H1 (cell line): ENCODE results near the gene PRPF6.
"Not testable (repeated sequence)": the region's sequence is repeated elsewhere in the genome, so short reads cannot be mapped to it uniquely, and the experiment has no call there.

Experiments
- BRCA1 ChIP-seq: IDR thresholded peaks from 2 replicates; pipeline ENCODE4 v1.6.1; 2012; ENCODE audit warnings: low read depth, low read length, improper control_type of control experiment
- CHD2 ChIP-seq: IDR thresholded peaks from 2 replicates; pipeline ENCODE4 v1.6.1; 2012; ENCODE audit warnings: low read length, improper control_type of control experiment
- EZH2 ChIP-seq: fragments of 200-600 bp; sonication (generic); IDR thresholded peaks from 2 replicates; pipeline ENCODE4 v1.7.1; 2012; ENCODE audit warnings: low read depth, mild to moderate bottlenecking, moderate library complexity, low read length, inconsistent platforms; ENCODE audit not compliant: severe bottlenecking
- HDAC2 ChIP-seq, 2 experiments: fragments of 300-600 bp in 1 of 2; sonication (generic) in 1 of 2; IDR thresholded peaks; 2 replicates each; pipeline ENCODE4 v1.6.1; 2011 to 2012; ENCODE audit warnings: low read depth in 2 of 2, low read length in 2 of 2, mild to moderate bottlenecking in 2 of 2, moderate library complexity in 2 of 2, borderline replicate concordance in 1 of 2, inconsistent platforms in 1 of 2
- TF ChIP-seq, protein P1 (sequence below), 3 experiments: IDR thresholded peaks; 1 replicate in 2 of 3; 2 replicates in 1 of 3; pipeline versions ENCODE4 v1.5.1 to v1.6.1; 2011; ENCODE audit warnings: low read length in 3 of 3, mild to moderate bottlenecking in 3 of 3, inconsistent platforms in 2 of 3, low read depth in 1 of 3, moderate library complexity in 1 of 3; ENCODE audit not compliant: insufficient read depth in 1 of 3; ENCODE audit errors: control extremely low read depth in 1 of 3

DNA sequence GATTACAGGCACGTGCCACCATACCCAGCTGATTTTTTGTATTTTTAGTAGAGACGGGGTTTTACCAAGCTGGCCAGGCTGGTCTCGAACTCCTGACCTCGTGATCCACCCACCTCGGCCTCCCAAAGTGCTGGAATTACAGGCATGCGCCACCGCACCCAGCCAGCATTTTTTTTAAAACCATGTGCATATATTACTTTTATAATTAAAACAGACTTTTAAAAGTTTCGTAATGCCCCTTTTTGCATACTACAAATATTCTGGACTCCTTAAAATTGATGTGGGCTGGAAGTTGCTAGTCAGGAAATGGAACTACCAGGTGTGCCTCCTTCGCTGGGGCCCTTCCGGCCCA lies 9.0 kb upstream of the PRPF6 start:
- TF ChIP-seq, protein P1, sequence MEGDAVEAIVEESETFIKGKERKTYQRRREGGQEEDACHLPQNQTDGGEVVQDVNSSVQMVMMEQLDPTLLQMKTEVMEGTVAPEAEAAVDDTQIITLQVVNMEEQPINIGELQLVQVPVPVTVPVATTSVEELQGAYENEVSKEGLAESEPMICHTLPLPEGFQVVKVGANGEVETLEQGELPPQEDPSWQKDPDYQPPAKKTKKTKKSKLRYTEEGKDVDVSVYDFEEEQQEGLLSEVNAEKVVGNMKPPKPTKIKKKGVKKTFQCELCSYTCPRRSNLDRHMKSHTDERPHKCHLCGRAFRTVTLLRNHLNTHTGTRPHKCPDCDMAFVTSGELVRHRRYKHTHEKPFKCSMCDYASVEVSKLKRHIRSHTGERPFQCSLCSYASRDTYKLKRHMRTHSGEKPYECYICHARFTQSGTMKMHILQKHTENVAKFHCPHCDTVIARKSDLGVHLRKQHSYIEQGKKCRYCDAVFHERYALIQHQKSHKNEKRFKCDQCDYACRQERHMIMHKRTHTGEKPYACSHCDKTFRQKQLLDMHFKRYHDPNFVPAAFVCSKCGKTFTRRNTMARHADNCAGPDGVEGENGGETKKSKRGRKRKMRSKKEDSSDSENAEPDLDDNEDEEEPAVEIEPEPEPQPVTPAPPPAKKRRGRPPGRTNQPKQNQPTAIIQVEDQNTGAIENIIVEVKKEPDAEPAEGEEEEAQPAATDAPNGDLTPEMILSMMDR (IDR thresholded peaks at IDR 0.05; ENCODE audit: control extremely low read depth in 1 of 3, insufficient read depth in 1 of 3, low read depth in 1 of 3, low read length in 3 of 3): not testable (repeated sequence)
- TF ChIP-seq BRCA1; CHD2; EZH2; HDAC2 (IDR thresholded peaks at IDR 0.05; ENCODE audit: borderline replicate concordance in 1 of 2, low read depth in 2 of 2, low read length in 2 of 2): not testable (repeated sequence)
